Lower lobe of right lung (tissue), 2 donors: Measurements from ENCODE around the gene PDZRN4. TPM values are rescaled to one million over a fixed set of nuclear protein-coding genes. Genes with fewer than 3 reads are reported as not detected.
"Not testable (repeated sequence)": the region's sequence is repeated elsewhere in the genome, so short reads cannot be mapped to it uniquely, and the experiment has no call there.

Experiments used
- ATAC-seq, 2 donors: fragments of 200-7000 bp; cut with Tn5 transposase; one replicate each; pipeline ENCODE4 v1.9.1; 2020 to 2022; ENCODE audit warnings: mild to moderate bottlenecking in 2 of 2, moderate library complexity in 2 of 2
- DNase-seq: peaks from one replicate; pipeline ENCODE4 v3.0.0-alpha.2; 2020
- H3K27ac ChIP-seq: fragments of 200-600 bp; one replicate; pipeline ENCODE4 v1.8.0; 2022
- H3K27me3 ChIP-seq: fragments of 200-600 bp; one replicate; pipeline ENCODE4 v1.8.0; 2022; ENCODE audit warnings: low read depth
- H3K36me3 ChIP-seq: fragments of 200-600 bp; one replicate; pipeline ENCODE4 v1.8.0; 2022; ENCODE audit warnings: mild to moderate bottlenecking
- H3K4me1 ChIP-seq: fragments of 200-600 bp; one replicate; pipeline ENCODE4 v1.8.0; 2022
- H3K4me3 ChIP-seq: fragments of 200-600 bp; one replicate; pipeline ENCODE4 v1.8.0; 2022; ENCODE audit warnings: mild to moderate bottlenecking
- H3K9me3 ChIP-seq: fragments of 200-600 bp; one replicate; pipeline ENCODE4 v1.8.0; 2022
- CTCF ChIP-seq: fragments of 200-600 bp; IDR thresholded peaks from one replicate; pipeline ENCODE4 v1.8.0; 2022; ENCODE audit warnings: antibody characterized with exemption, mild to moderate bottlenecking
- intact Hi-C: fragments of 100-400 bp; cut with DNase I; formaldehyde crosslinking; loops from one replicate; pipeline ENCODE4 v1.11.0; 2022
- total RNA-seq: library from RNA; stranded (reverse); fragmentation: NEBNext Ultra II Directional; extraction: Animal tissue kit (Norgen Biotek cat#: 25700); gene quantifications from one replicate; pipeline ENCODE4 v1.2.1, GENCODE V29; 2021
- donor health status: DM: no; HTN: yes; CAD: no; lungs with severe emphysema.

PDZRN4 gene
- total RNA-seq, 1 donor from 2014 or later = 1.6 TPM

GRCh38 chr12:41536813-41537490 is 348.8 kb downstream of the PDZRN4 start:
- no peak overlapping the region for H3K4me3 ChIP-seq
- no peaks in the 10 kb centered on the region for H3K4me1 ChIP-seq
- intact Hi-C loops = no loop called here
- ATAC-seq = no peak
- no peaks in the 10 kb centered on the region for H3K27me3 ChIP-seq
- H3K27ac ChIP-seq = no peak overlapping the region
- DNase-seq = no peak
- H3K36me3 ChIP-seq = no peaks in the 10 kb centered on the region
- no peak for TF ChIP-seq CTCF
- no peaks in the 10 kb centered on the region for H3K9me3 ChIP-seq

GRCh38 chr12:41537522-41537921 is 349.4 kb downstream of the PDZRN4 start:
- Histone ChIP-seq H3K4me3 (no peak overlapping the region), H3K4me1 (no peaks in the 10 kb centered on the region), H3K36me3 (no peaks in the 10 kb centered on the region), H3K27me3 (no peaks in the 10 kb centered on the region), H3K9me3 (no peaks in the 10 kb centered on the region), H3K27ac (no peak overlapping the region)
- intact Hi-C loops = no loop called here
- ATAC-seq (no peak), DNase-seq (no peak)
- no peak for TF ChIP-seq CTCF

- no peaks in the 10 kb centered on the region for H3K9me3 ChIP-seq
- intact Hi-C loops = no loop called here
- H3K27me3 ChIP-seq = no peaks in the 10 kb centered on the region
- H3K27ac ChIP-seq = no peak overlapping the region
- no peaks in the 10 kb centered on the region for H3K36me3 ChIP-seq
- DNase-seq (no peak), ATAC-seq (no peak)
- H3K4me3 ChIP-seq = no peak overlapping the region
- no peaks in the 10 kb centered on the region for H3K4me1 ChIP-seq
- no peak for TF ChIP-seq CTCF
These were observed 357.6 kb downstream of the PDZRN4 start for GRCh38 chr12:41545761-41546160.

- intact Hi-C loops, H3K27me3 ChIP-seq, DNase-seq, H3K9me3 ChIP-seq, H3K4me3 ChIP-seq, ATAC-seq, H3K4me1 ChIP-seq, H3K27ac ChIP-seq, H3K36me3 ChIP-seq: not testable (repeated sequence)
These were observed 359.0 kb downstream of the PDZRN4 start for GRCh38 chr12:41547071-41547470.

- H3K27me3 ChIP-seq = no peaks in the 10 kb centered on the region
- H3K4me1 ChIP-seq = no peaks in the 10 kb centered on the region
- no peak for TF ChIP-seq CTCF
- DNase-seq (no peak), ATAC-seq (no peak)
- H3K9me3 ChIP-seq = no peaks in the 10 kb centered on the region
- intact Hi-C loops = no loop called here
- H3K4me3 ChIP-seq = no peak overlapping the region
- H3K27ac ChIP-seq = no peak overlapping the region
- no peaks in the 10 kb centered on the region for H3K36me3 ChIP-seq
These were observed 360.8 kb downstream of the PDZRN4 start for GRCh38 chr12:41548926-41549325.

- no peak for DNase-seq
- no peaks in the 10 kb centered on the region for H3K9me3 ChIP-seq
- no peak for ATAC-seq
- H3K27me3 ChIP-seq = no peaks in the 10 kb centered on the region
- H3K36me3 ChIP-seq = no peaks in the 10 kb centered on the region
- H3K4me1 ChIP-seq = no peaks in the 10 kb centered on the region
- TF ChIP-seq CTCF = no peak
- intact Hi-C loops = no loop called here
- no peak overlapping the region for H3K4me3 ChIP-seq
- no peak overlapping the region for H3K27ac ChIP-seq
These were observed 364.5 kb downstream of the PDZRN4 start for GRCh38 chr12:41552588-41552987.
